GM18951 (cell line): ENCODE data around the gene TSPAN5.

Experiments used
- POLR2A ChIP-seq: IDR thresholded peaks from 4 replicates; pipeline ENCODE4 v1.6.1; 2011; ENCODE audit warnings: mild to moderate bottlenecking; ENCODE audit not compliant: insufficient read length, insufficient read depth; ENCODE audit errors: extremely low read depth
- in situ Hi-C: fragments of 300-500 bp; cut with MboI; formaldehyde crosslinking; loops from one replicate; pipeline ENCODE4 v1.12.0; 2022; ENCODE audit warnings: low sequenced_read_pairs, mixed read lengths, inconsistent platforms; ENCODE audit not compliant: unreplicated experiment

TSPAN5 gene

GRCh38 chr4:98509721-98510120 is 148.7 kb downstream of the TSPAN5 start:
- TF ChIP-seq POLR2A: no peak
- in situ Hi-C loops: no loop called here

- TF ChIP-seq POLR2A: no peak
- in situ Hi-C loops: no loop called here
These were observed 149.4 kb downstream of the TSPAN5 start for GRCh38 chr4:98508829-98509598.

- no peak for TF ChIP-seq POLR2A
- in situ Hi-C loops: no loop called here
These were observed 150.2 kb downstream of the TSPAN5 start for GRCh38 chr4:98508248-98508647.

GRCh38 chr4:98507299-98507698 is 151.1 kb downstream of the TSPAN5 start:
- in situ Hi-C loops: no loop called here

GRCh38 chr4:98506462-98507132 is 151.8 kb downstream of the TSPAN5 start:
- in situ Hi-C loops: no loop called here

More at GRCh38 chr4:98507299-98507698, 151.1 kb downstream of the TSPAN5 start:
- TF ChIP-seq POLR2A: no peak

GRCh38 chr4:98505992-98506391 is 152.4 kb downstream of the TSPAN5 start:
- TF ChIP-seq POLR2A: no peak
- in situ Hi-C loops: no loop called here

More at GRCh38 chr4:98506462-98507132, 151.8 kb downstream of the TSPAN5 start:
- TF ChIP-seq POLR2A: no peak

GRCh38 chr4:98504091-98504490 is 154.3 kb downstream of the TSPAN5 start:
- TF ChIP-seq POLR2A: no peak

GRCh38 chr4:98503676-98504075 is 154.7 kb downstream of the TSPAN5 start:
- in situ Hi-C loops: no loop called here

More at GRCh38 chr4:98504091-98504490, 154.3 kb downstream of the TSPAN5 start:
- in situ Hi-C loops: no loop called here

GRCh38 chr4:98502624-98503023 is 155.8 kb downstream of the TSPAN5 start:
- TF ChIP-seq POLR2A: no peak
- in situ Hi-C loops: no loop called here

More at GRCh38 chr4:98503676-98504075, 154.7 kb downstream of the TSPAN5 start:
- TF ChIP-seq POLR2A: no peak

- TF ChIP-seq POLR2A: no peak
- in situ Hi-C loops: no loop called here
These were observed 156.4 kb downstream of the TSPAN5 start for GRCh38 chr4:98502031-98502430.

- TF ChIP-seq POLR2A: no peak
- in situ Hi-C loops: no loop called here
These were observed 157.0 kb downstream of the TSPAN5 start for GRCh38 chr4:98501383-98501782.

- TF ChIP-seq POLR2A: no peak
- in situ Hi-C loops: no loop called here
These were observed 159.6 kb downstream of the TSPAN5 start for GRCh38 chr4:98498774-98499173.

- in situ Hi-C loops: no loop called here
- no peak for TF ChIP-seq POLR2A
These were observed 162.1 kb downstream of the TSPAN5 start for GRCh38 chr4:98496152-98496845.

GRCh38 chr4:98493296-98493695 is 165.1 kb downstream of the TSPAN5 start:
- in situ Hi-C loops: no loop called here
- no peak for TF ChIP-seq POLR2A
